Suprapubic skin (tissue), 4 donors: ENCODE data around the gene PGAP3.

ENCODE experiments used
- CTCF ChIP-seq, 2 donors: fragments of 200-600 bp in 1 of 2; fragments of 450-650 bp in 1 of 2; sonication (generic) in 1 of 2; IDR thresholded peaks; one replicate each; pipeline ENCODE4 v1.5.1; 2016 to 2019; ENCODE audit warnings: antibody characterized with exemption in 2 of 2, mild to moderate bottlenecking in 1 of 2, moderate library complexity in 1 of 2
- POLR2A ChIP-seq, 2 donors: fragments of 450-650 bp; IDR thresholded peaks; one replicate each; pipeline ENCODE4 v1.6.1; 2017; ENCODE audit warnings: antibody characterized with exemption in 2 of 2, mild to moderate bottlenecking in 2 of 2, moderate library complexity in 2 of 2
- POLR2AphosphoS5 ChIP-seq, 3 donors: sonication (generic); formaldehyde crosslinking; IDR thresholded peaks; one replicate each; pipeline ENCODE4 v1.6.1; 2017; ENCODE audit warnings: antibody characterized with exemption in 3 of 3

DNA sequence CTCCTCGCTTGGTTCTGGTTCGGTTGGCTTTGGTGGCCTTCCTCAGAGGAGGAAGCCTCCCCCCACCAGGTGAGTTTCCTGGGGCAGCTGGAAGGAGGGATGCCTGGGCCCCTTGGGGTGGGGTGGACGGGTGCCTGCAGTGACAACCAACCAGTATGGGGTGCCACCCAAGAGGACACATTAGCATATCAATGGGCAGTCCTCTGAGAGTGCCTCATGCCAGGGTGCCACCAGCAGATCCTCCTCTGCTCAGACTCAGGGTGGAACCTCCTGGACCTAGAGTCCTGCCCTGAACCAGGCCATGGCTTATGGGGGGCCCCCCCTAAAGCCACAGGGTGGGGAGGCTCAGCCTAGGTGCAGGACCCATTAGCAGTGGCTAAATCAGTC, 58.4 kb downstream of the PGAP3 start:
- no peak for TF ChIP-seq CTCF (IDR thresholded peaks at IDR 0.05)
- no peak for TF ChIP-seq POLR2AphosphoS5 (IDR thresholded peaks at IDR 0.05)
- TF ChIP-seq POLR2A (IDR thresholded peaks at IDR 0.05) = no peak
